NCI-H345 treated with DMSO at 0.1 percent for 48 hours (cell line): ENCODE measurements around the gene ILDR2.

Experiments
- DNase-seq: peaks from one replicate; lab custom pipeline; 2025; ENCODE audit not compliant: unreplicated experiment; lab: John Stamatoyannopoulos, UW

The ILDR2 gene

GRCh38 chr1:166975361-166976129 is at the start of gene ILDR2:
Gene ILDR2, minus strand, starts transcription at chr1:166975540. Its CDS starts 272 bp downstream, at chr1:166975268.
- no peak for DNase-seq

- no peak for DNase-seq
These were observed 47.0 kb upstream of the ILDR2 start for GRCh38 chr1:167022384-167022783.

GRCh38 chr1:167016100-167016750 is 40.9 kb upstream of the ILDR2 start:
- no peak for DNase-seq

- no peak for DNase-seq
These were observed 38.0 kb upstream of the ILDR2 start for GRCh38 chr1:167013108-167013929.

GRCh38 chr1:167012570-167012969 is 37.2 kb upstream of the ILDR2 start:
- no peak for DNase-seq

- no peak for DNase-seq
These were observed 36.3 kb upstream of the ILDR2 start for GRCh38 chr1:167011560-167012191.

GRCh38 chr1:167003711-167004110 is 28.4 kb upstream of the ILDR2 start:
- DNase-seq = no peak

GRCh38 chr1:167002354-167002753 is 27.0 kb upstream of the ILDR2 start:
- DNase-seq = no peak

GRCh38 chr1:167000546-167000945 is 25.2 kb upstream of the ILDR2 start:
- DNase-seq = no peak

GRCh38 chr1:166999500-167000055 is 24.2 kb upstream of the ILDR2 start:
- DNase-seq = no peak

GRCh38 chr1:166999075-166999474 is 23.7 kb upstream of the ILDR2 start:
- no peak for DNase-seq

GRCh38 chr1:166988974-166989515 is 13.7 kb upstream of the ILDR2 start, which contains the start of gene MAEL:
Gene MAEL, plus strand, starts transcription at chr1:166989280. Its CDS starts 73 bp downstream, at chr1:166989353.
- DNase-seq = no peak

GRCh38 chr1:166981589-166981988 is 6.2 kb upstream of the ILDR2 start:
- no peak for DNase-seq

GRCh38 chr1:166980818-166981217 is 5.5 kb upstream of the ILDR2 start:
- DNase-seq = no peak

GRCh38 chr1:166980383-166980782 is 5.0 kb upstream of the ILDR2 start:
- no peak for DNase-seq

GRCh38 chr1:166978821-166979220 is 3.5 kb upstream of the ILDR2 start:
- DNase-seq = no peak

GRCh38 chr1:166977951-166978350 is 2.6 kb upstream of the ILDR2 start:
- DNase-seq = no peak

GRCh38 chr1:166974647-166975345 is 544 bp downstream of the ILDR2 start:
- peak; percentile 17 for DNase-seq

- DNase-seq = peak; percentile 54
These were observed 2.5 kb downstream of the ILDR2 start for GRCh38 chr1:166972826-166973225.

- DNase-seq = peak; percentile 34
These were observed 3.1 kb downstream of the ILDR2 start for GRCh38 chr1:166972193-166972592.
